ENCODE results near the gene AKR1B15. TPM values are rescaled to one million over a fixed set of nuclear protein-coding genes. Genes with fewer than 3 reads are reported as not detected.

The AKR1B15 gene
- total and polyA plus RNA-seq, 9 of the 15 experiments (the other 6 are each of a cell fraction or from before 2014, with no cell fraction given) = not detected

DNA sequence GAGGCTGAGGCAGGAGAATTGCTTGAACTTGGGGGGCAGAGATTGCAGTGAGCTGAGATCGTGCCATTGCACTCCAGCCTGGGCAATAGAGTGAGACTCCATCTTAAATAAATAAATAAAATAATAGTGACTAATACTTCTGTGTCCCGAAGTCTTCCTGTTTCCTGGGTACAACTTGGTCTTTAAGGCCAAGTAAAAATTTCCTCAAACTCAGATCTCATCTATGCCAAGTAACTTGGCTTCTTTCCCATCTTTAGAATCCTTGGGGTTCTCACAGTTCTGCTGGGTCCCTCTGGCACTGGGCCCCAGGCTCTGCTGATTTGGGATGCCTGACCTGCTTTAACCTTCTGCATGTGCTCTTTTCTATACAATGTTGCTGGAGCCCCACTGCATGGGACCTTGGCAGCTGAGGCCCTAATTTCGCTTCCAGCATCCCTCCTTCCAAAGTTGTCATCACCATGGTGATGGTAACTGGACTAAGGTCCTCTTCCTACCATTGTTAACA is 44.2 kb upstream of the AKR1B15 start:
- FAIRE-seq = no peak

GRCh38 chr7:134505856-134506255 is 43.1 kb upstream of the AKR1B15 start:
- in situ Hi-C loops (cut with MboI) = no loop called here
- POLR2A ChIA-PET = interaction anchor here (0.8 to 1.5 kb wide), 3 partner anchors 38 to 889 kb away, joined by 3 to 6 read pairs (median 3); no protein-coding TSS in a partner anchor
- TF ChIP-seq CEBPG (CRISPR knock-in tag; IDR thresholded peaks at IDR 0.05) (no peak), CEBPG (tag; conservative IDR thresholded peaks at IDR 0.05 in 1 of 2, IDR thresholded peaks at IDR 0.05 in 1 of 2) (no peak), RAD21 (CRISPR knock-in tag; conservative IDR thresholded peaks at IDR 0.05 in 1 of 2, IDR thresholded peaks at IDR 0.05 in 1 of 2) (no peak), ZNF217 (CRISPR knock-in tag; IDR thresholded peaks at IDR 0.05) (no peak), ZNF699 (CRISPR knock-in tag; IDR thresholded peaks at IDR 0.05; ENCODE audit: insufficient replicate concordance) (no peak), ZNF696 (CRISPR knock-in tag; conservative IDR thresholded peaks at IDR 0.05) (no peak), SP2 (IDR thresholded peaks at IDR 0.05; ENCODE audit: extremely low read depth, low read depth, low read length, poor library complexity, severe bottlenecking) (no peak), NELFE (IDR thresholded peaks at IDR 0.05; ENCODE audit: insufficient read depth, insufficient read length) (no peak), ZNF77 (CRISPR knock-in tag; IDR thresholded peaks at IDR 0.05) (no peak), ADNP (tag; IDR thresholded peaks at IDR 0.05) (no peak), MIER1 (IDR thresholded peaks at IDR 0.05; ENCODE audit: low read depth) (no peak)
- TF ChIP-seq, protein P1, sequence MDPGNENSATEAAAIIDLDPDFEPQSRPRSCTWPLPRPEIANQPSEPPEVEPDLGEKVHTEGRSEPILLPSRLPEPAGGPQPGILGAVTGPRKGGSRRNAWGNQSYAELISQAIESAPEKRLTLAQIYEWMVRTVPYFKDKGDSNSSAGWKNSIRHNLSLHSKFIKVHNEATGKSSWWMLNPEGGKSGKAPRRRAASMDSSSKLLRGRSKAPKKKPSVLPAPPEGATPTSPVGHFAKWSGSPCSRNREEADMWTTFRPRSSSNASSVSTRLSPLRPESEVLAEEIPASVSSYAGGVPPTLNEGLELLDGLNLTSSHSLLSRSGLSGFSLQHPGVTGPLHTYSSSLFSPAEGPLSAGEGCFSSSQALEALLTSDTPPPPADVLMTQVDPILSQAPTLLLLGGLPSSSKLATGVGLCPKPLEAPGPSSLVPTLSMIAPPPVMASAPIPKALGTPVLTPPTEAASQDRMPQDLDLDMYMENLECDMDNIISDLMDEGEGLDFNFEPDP (CRISPR knock-in tag; IDR thresholded peaks at IDR 0.05) = no peak

More for the DNA sequence above, 44.2 kb upstream of the AKR1B15 start:
- H3K79me2 ChIP-seq (ENCODE audit: control insufficient read depth, insufficient read depth, low read length) = no peaks in the 10 kb centered on the region
- CTCF ChIA-PET (ENCODE audit: low intra/inter-chr PET ratio) = no interaction called here
- POLR2A ChIA-PET = interaction anchor here (0.8 kb wide), 1 partner anchor 890 kb away, joined by 3 read pairs; no protein-coding TSS in a partner anchor
- no peak overlapping the region for H3K9ac ChIP-seq (ENCODE audit: insufficient read depth in 1 of 2, low read depth in 2 of 2, low read length in 2 of 2)
- no peaks in the 10 kb centered on the region for H3K9me1 ChIP-seq (ENCODE audit: control insufficient read depth, insufficient read depth, low read length)
- BruUV-seq (replicated peaks) = no TSS peak
- in situ Hi-C loops (cut with MboI) = no loop called here
- H4K20me1 ChIP-seq (replicated peaks; ENCODE audit: control insufficient read depth, insufficient read depth, low read length) = no peaks in the 10 kb centered on the region
- WGBS (ENCODE audit: insufficient coverage, low coverage, missing lambda C conversion rate) = 0% methylated on average over 3 of the region's 3 CpGs
- H3K4me3 ChIP-seq = no peak overlapping the region
- DNase-seq (ENCODE audit: extremely low read depth in 1 of 4, low spot score in 3 of 4) (no peak), ATAC-seq (no peak)
- peaks cover 0 to 3% of the 10 kb centered on the region in 2 experiments; a peak in 1 of 5 replicates for H3K27me3 ChIP-seq (ENCODE audit: control insufficient read depth in 2 of 2, insufficient read depth in 2 of 2, low read length in 2 of 2)
- H3K4me1 ChIP-seq (replicated peaks in 1 of 2; ENCODE audit: control insufficient read depth in 2 of 2, insufficient read depth in 2 of 2, low read length in 2 of 2) = no peaks in the 10 kb centered on the region
- no peaks in the 10 kb centered on the region for H3K36me3 ChIP-seq (ENCODE audit: control insufficient read depth, insufficient read depth, low read length)
- TF ChIP-seq ZNF778 (CRISPR knock-in tag; IDR thresholded peaks at IDR 0.05) = no peak
- TF ChIP-seq RFX1 (IDR thresholded peaks at IDR 0.05) = 0 out of 2 replicates have a peak, but pooled peaks have one; percentile 5
- no peak overlapping the region for H3K27ac ChIP-seq (ENCODE audit: extremely low read depth, low read depth, low read length)
- no peak overlapping the region for H3K4me2 ChIP-seq (ENCODE audit: insufficient read depth, low read length)
- H3K9me3 ChIP-seq (replicated peaks; ENCODE audit: control insufficient read depth, insufficient read depth, low read depth, low read length) = no peaks in the 10 kb centered on the region
- intact Hi-C loops (cut with micrococcal nuclease) = no loop called here
- no peak overlapping the region for H2AFZ ChIP-seq (ENCODE audit: low read depth, low read length)

More at GRCh38 chr7:134505856-134506255, 43.1 kb upstream of the AKR1B15 start:
- H3K9me1 ChIP-seq (ENCODE audit: control insufficient read depth, insufficient read depth, low read length) = no peaks in the 10 kb centered on the region
- DNase-seq (ENCODE audit: extremely low read depth in 1 of 4, low spot score in 3 of 4) (no peak), FAIRE-seq (no peak), ATAC-seq (no peak)
- no peaks in the 10 kb centered on the region for H3K79me2 ChIP-seq (ENCODE audit: control insufficient read depth, insufficient read depth, low read length)
- no TSS peak for BruUV-seq (replicated peaks)
- H4K20me1 ChIP-seq (replicated peaks; ENCODE audit: control insufficient read depth, insufficient read depth, low read length) = no peaks in the 10 kb centered on the region
- 0% methylated on average over 4 of the region's 4 CpGs for WGBS (ENCODE audit: insufficient coverage, low coverage, missing lambda C conversion rate)
- no peak overlapping the region for H3K4me3 ChIP-seq
- H3K27ac ChIP-seq (ENCODE audit: extremely low read depth, low read depth, low read length) = no peak overlapping the region
- H3K9ac ChIP-seq (ENCODE audit: insufficient read depth in 1 of 2, low read depth in 2 of 2, low read length in 2 of 2) = no peak overlapping the region
- no peaks in the 10 kb centered on the region for H3K36me3 ChIP-seq (ENCODE audit: control insufficient read depth, insufficient read depth, low read length)
- no peak overlapping the region for H3K4me2 ChIP-seq (ENCODE audit: insufficient read depth, low read length)
- peaks cover 0 to 3% of the 10 kb centered on the region in 2 experiments; a peak in 1 of 5 replicates for H3K27me3 ChIP-seq (ENCODE audit: control insufficient read depth in 2 of 2, insufficient read depth in 2 of 2, low read length in 2 of 2)
- H3K9me3 ChIP-seq (replicated peaks; ENCODE audit: control insufficient read depth, insufficient read depth, low read depth, low read length) = no peaks in the 10 kb centered on the region
- H2AFZ ChIP-seq (ENCODE audit: low read depth, low read length) = no peak overlapping the region
- H3K4me1 ChIP-seq (replicated peaks in 1 of 2; ENCODE audit: control insufficient read depth in 2 of 2, insufficient read depth in 2 of 2, low read length in 2 of 2) = no peaks in the 10 kb centered on the region
- CTCF ChIA-PET (ENCODE audit: low intra/inter-chr PET ratio) = no interaction called here
- intact Hi-C loops (cut with micrococcal nuclease) = no loop called here

Data from K562 (cell line).